ENCODE data around the gene PSMD5. TPM values are rescaled to one million over a fixed set of nuclear protein-coding genes. Genes with fewer than 3 reads are reported as not detected.

Gene PSMD5
- total RNA-seq, 1 donor = 49.4 TPM

- DNase-seq (ENCODE audit: low read depth) = no peak
- no peak for TF ChIP-seq CTCF (IDR thresholded peaks at IDR 0.05; ENCODE audit: insufficient read depth, low read length)
- H3K4me3 ChIP-seq (ENCODE audit: low read depth, low read length) = no peak overlapping the region
Measured at GRCh38 chr9:120851449-120851848, 8.7 kb upstream of the PSMD5 start.

- no peak for TF ChIP-seq CTCF (IDR thresholded peaks at IDR 0.05; ENCODE audit: insufficient read depth, low read length)
- no peak overlapping the region for H3K4me3 ChIP-seq (ENCODE audit: low read depth, low read length)
- DNase-seq (ENCODE audit: low read depth) = no peak
Measured at GRCh38 chr9:120850315-120850714, 7.6 kb upstream of the PSMD5 start.

GRCh38 chr9:120846906-120847305 is 4.2 kb upstream of the PSMD5 start:
- DNase-seq (ENCODE audit: low read depth) = peak; percentile 25

DNA sequence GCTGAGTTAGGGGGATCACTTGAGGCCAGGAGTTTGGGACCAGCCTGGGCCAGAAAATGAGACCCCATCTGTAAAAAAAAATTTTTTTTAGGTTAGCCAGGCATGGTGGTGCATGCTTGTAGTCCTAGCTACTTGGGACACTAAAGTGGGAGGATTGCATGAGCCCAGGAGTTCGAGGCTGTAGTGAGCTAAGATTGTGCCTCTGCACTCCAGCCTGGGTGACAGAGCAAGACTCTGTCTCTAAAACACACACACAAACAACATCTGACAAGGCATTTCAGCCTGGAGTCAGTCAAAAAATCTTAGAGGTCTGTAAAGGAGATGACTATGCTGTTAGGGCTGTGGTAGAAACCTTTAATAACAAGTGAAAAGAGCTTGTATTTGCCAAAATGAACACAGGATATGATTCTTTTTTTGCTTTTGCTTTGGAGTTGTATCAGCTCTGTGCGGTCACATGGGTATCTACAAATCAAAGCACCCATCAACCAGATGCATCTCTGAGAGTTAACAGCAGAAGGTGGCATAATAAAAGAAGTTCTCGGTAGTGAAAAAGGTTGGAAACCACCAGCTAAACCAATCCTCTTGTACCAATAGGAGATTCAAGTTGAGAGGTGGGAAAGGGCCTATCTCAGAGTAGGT is 3.6 kb upstream of the PSMD5 start:
- H3K4me3 ChIP-seq (ENCODE audit: low read depth, low read length) = no peak overlapping the region
- no peak for DNase-seq (ENCODE audit: low read depth)
- no peak for TF ChIP-seq CTCF (IDR thresholded peaks at IDR 0.05; ENCODE audit: insufficient read depth, low read length)

More at GRCh38 chr9:120846906-120847305, 4.2 kb upstream of the PSMD5 start:
- no peak for TF ChIP-seq CTCF (IDR thresholded peaks at IDR 0.05; ENCODE audit: insufficient read depth, low read length)
- H3K4me3 ChIP-seq (ENCODE audit: low read depth, low read length) = no peak overlapping the region

GRCh38 chr9:120845255-120845654 is 2.5 kb upstream of the PSMD5 start:
- TF ChIP-seq CTCF (IDR thresholded peaks at IDR 0.05; ENCODE audit: insufficient read depth, low read length) = no peak
- no peak overlapping the region for H3K4me3 ChIP-seq (ENCODE audit: low read depth, low read length)
- DNase-seq (ENCODE audit: low read depth) = no peak

GRCh38 chr9:120841930-120842684 is 615 bp downstream of the PSMD5 start:
- peak; percentile 8 for DNase-seq (ENCODE audit: low read depth)
- peak; percentile 0 for TF ChIP-seq CTCF (IDR thresholded peaks at IDR 0.05; ENCODE audit: insufficient read depth, low read length)
- H3K4me3 ChIP-seq (ENCODE audit: low read depth, low read length) = peak overlapping the region; percentile 99

All from fibroblast of the aortic adventitia (primary cell).